Measurements from ENCODE around the gene CEACAM19. TPM values are rescaled to one million over a fixed set of nuclear protein-coding genes. Genes with fewer than 3 reads are reported as not detected.

The CEACAM19 gene
- total RNA-seq, 1 experiment from 2014 or later: 0.59 TPM

- peak; percentile 4 for DNase-seq (ENCODE audit: extremely low read depth, low read depth)
Observed at GRCh38 chr19:44644402-44645016, 26.8 kb upstream of the CEACAM19 start.

- no peak for DNase-seq (ENCODE audit: extremely low read depth, low read depth)
Observed at GRCh38 chr19:44645407-44646048, 25.8 kb upstream of the CEACAM19 start.

- DNase-seq (ENCODE audit: extremely low read depth, low read depth): no peak
Observed at GRCh38 chr19:44646049-44646416, 25.2 kb upstream of the CEACAM19 start.

- DNase-seq (ENCODE audit: extremely low read depth, low read depth): no peak
Observed at GRCh38 chr19:44647144-44647543, 24.1 kb upstream of the CEACAM19 start.

- no peak for DNase-seq (ENCODE audit: extremely low read depth, low read depth)
Observed at GRCh38 chr19:44648631-44649251, 22.5 kb upstream of the CEACAM19 start.

- no peak for DNase-seq (ENCODE audit: extremely low read depth, low read depth)
Observed at GRCh38 chr19:44649578-44650145, 21.6 kb upstream of the CEACAM19 start.

- no peak for DNase-seq (ENCODE audit: extremely low read depth, low read depth)
Observed at GRCh38 chr19:44653343-44653742, 17.9 kb upstream of the CEACAM19 start.

GRCh38 chr19:44653977-44654774, 17.1 kb upstream of the CEACAM19 start:
- DNase-seq (ENCODE audit: extremely low read depth, low read depth): peak; percentile 64

GRCh38 chr19:44657211-44657921, 13.9 kb upstream of the CEACAM19 start:
- peak; percentile 39 for DNase-seq (ENCODE audit: extremely low read depth, low read depth)

- no peak for DNase-seq (ENCODE audit: extremely low read depth, low read depth)
Observed at GRCh38 chr19:44658069-44658733, 13.1 kb upstream of the CEACAM19 start.

GRCh38 chr19:44660081-44660480, 11.2 kb upstream of the CEACAM19 start:
- DNase-seq (ENCODE audit: extremely low read depth, low read depth): no peak

GRCh38 chr19:44661205-44661604, 10.1 kb upstream of the CEACAM19 start:
- no peak for DNase-seq (ENCODE audit: extremely low read depth, low read depth)

GRCh38 chr19:44661904-44662303, 9.4 kb upstream of the CEACAM19 start:
- DNase-seq (ENCODE audit: extremely low read depth, low read depth): no peak

GRCh38 chr19:44662691-44663385, 8.4 kb upstream of the CEACAM19 start:
- DNase-seq (ENCODE audit: extremely low read depth, low read depth): no peak

- DNase-seq (ENCODE audit: extremely low read depth, low read depth): no peak
Observed at GRCh38 chr19:44663996-44664395, 7.3 kb upstream of the CEACAM19 start.

- no peak for DNase-seq (ENCODE audit: extremely low read depth, low read depth)
Observed at GRCh38 chr19:44664976-44665375, 6.3 kb upstream of the CEACAM19 start.

GRCh38 chr19:44666852-44667556, 4.3 kb upstream of the CEACAM19 start:
- DNase-seq (ENCODE audit: extremely low read depth, low read depth): no peak

- no peak for DNase-seq (ENCODE audit: extremely low read depth, low read depth)
Observed at GRCh38 chr19:44668985-44669764, 2.1 kb upstream of the CEACAM19 start.

All from NCI-H460 (cell line).